Inflammatory macrophage (primary cell): ENCODE data around the gene ELF3.
A peak's percentile ranks its signal among the peaks of the same experiment; 100 is the strongest.
"Not testable (repeated sequence)": the region's sequence is repeated elsewhere in the genome, so short reads cannot be mapped to it uniquely, and the experiment has no call there.

Source experiments
- DNase-seq, 2 donors: peaks; one replicate each; pipeline ENCODE4 v3.0.0-alpha.2; 2020 to 2022

Gene ELF3

DNA sequence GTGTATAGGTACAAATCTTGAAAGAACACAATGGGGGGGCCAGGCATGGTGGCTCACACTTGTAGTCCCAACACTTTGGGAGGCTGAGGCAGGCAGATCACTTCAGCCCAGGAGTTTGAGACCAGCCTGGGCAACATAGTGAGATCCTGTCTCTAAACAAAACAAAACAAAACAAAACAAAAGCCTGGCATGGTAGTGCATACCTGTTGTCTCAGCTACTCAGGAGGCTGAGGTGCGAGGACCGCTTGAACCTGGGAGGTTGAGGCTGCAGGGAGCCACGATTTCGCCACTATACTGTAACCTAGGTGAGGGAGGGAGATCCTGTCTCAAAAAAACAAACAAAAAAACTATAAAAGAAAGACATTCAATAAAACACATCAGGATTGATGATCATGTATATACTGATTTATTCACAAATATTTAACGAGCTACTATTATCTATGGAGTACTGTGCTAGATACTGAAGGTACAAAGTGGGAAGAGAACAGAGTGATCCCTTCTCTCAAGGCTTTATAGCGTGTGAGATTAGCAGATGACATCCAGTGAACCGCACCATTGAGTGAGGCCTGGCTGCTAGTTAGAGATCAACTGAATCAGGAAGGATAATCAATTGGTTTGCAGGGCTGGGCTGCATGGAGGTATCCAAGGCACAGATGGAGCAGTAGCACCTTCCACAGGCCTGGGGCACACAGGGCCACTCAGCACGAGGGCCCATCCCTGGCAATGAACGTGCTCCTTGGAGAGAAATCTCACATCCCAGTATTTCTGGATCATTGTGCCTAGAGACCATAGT lies 26.4 kb downstream of the ELF3 start:
- no peak for DNase-seq

DNA sequence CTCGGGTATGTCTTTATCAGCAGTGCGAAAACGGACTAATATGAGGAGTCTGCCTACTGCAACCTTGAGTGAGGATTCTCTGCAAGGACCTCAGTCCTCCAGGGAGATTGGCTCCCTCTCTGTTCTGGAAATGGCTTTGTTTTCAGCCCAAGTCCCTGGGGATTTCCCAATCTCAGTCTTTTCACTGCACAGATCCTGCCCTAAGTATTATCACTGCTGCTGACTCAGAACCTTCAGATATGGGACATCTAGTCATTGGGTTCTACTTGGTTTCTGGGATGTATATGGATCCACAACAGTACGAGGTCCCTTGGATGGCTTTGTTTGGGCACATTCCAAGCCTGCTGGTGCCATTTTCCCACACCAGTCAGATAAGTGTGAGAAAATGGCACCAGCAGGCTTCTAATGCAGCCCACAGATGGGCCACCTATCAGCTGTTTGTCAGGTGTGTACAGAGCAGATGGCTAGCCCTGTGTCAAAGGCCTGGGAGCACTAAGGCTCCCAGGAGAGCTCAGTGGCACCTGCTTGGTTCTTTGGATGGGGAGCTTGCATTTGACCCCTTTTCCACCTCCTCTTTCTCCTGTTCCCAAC lies 27.4 kb downstream of the ELF3 start:
- no peak for DNase-seq

DNA sequence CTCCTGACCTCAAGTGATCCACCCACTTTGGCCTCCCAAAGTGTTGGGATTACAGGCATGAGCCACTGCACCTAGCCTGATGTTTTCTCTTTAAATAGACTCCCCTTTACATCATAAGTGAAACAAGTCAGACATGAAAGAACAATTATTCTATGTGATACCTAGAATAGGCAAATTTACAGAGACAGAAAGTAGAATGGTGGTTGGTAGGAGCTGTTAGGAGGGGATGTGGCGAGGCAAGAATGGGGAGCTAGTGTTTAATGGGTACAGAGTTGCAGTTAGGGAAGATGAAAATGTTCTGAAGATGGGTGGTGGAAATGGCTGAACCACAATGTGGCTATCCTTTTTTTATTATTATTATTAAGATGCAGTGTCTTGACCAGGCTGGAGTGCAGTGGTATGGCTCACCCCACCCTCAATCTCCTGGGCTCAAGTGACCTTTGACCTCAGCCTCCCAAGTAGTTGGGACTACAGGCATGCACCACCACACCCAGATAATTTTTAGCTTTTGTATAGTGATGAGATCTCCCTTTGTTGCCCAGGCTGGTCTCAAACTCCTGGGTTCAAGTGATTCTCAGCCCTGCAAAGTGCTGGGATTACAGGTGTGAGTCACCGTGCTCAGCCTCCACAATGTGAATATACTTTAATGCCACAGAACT lies 28.4 kb downstream of the ELF3 start:
- DNase-seq: no peak

DNA sequence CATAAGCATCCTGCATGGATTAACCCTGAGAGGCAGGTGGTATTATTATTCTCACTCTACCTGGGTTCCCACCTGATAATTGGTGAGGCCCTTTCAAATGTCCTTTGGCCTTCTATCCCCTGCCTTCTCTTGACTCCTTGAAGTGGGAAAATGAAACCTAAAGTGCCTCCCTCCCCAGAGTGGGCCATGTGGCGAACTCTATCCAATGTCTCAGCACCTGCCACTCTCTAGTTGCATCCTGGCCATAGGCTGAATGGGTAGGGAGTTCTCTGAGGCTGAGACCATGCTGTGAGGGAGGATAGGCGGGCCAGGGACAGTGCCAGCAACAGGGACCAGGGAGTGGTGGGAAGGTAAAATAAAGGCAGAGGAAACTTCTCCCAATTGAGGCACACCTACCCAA lies 35.3 kb downstream of the ELF3 start:
- DNase-seq: no peak

DNA sequence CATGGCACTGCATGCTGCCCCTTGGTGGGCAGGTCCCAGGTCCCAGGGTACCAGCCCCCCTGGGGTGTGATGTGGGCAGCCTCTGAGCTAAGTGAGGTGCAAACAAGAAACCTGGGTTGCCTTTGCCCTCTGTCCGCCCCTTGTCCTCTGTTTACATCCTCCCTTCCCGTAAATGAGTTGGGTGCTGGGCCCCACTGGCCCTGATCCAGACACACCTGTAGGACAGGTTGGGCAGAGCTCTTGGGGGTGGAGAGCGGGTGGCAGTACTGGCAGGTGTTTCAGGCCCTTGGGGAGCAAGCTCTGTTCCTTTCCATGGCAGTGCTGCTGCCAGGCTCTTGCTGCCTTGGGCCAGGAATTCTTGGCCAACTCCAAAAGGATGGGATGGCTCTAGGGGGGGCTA lies 35.8 kb downstream of the ELF3 start:
- DNase-seq: no peak

DNA sequence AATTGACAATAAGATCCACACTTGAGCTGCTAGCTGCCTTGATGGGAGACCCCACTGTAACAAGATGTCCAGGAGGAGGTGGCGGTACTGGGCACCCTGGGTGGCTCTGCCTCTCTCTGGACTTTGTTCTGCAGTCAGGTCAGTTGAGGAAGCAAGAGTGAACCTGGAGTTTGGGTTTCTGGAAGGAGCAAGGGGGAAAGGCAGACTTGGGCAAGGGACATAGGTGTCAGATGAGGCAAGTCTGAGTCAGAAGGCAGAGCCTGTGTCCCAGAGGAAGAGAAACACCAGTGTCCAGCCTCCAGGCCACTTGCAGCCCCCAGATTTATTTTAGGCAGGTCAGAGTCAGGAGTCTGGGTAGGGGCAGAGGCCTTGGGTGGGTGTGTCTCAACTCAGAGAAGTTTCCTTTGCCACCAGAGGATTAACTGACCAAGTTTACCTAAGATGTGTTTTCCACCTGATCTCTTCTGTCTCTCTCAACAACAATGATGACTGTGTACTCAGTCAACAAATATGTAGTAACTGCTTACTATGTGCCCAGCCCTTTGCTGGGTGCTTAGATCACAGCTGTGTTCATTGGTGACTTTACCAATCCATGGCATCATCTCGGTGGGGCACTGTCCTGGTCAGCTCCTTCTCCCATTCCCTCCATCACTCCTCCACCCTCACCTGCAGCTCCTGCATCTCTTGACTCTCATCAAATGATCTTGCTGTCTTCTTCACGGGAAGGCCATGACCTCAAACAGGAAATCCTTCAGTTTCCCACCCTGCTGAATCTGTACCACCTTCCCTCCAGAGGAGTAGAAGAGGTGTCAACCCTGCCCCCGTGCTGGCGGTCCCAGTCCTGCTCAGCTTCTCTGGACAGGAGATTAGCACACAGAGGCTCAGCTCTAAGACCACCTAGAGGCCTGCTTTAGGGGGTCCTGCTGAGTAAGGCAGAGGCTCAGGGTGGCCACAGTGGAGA lies 36.6 kb downstream of the ELF3 start:
- no peak for DNase-seq

DNA sequence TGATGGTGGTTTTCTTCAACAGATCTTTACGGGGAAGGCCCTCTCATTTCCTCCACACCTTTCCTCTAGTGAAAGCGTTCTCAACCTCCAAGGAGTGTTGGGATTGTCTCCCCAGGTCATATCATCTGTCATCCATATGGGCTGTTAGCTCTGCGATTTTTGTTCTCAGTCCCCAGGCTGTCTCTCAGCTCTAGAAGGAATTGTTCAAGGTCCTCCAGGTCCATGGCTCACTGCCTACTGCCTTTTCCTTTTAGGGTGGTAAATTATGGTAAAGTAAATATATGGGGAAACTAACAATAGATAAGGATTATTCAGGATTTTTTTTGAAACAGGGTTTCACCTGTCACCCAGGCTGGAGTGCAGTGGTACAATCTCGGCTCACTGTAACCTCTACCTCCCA lies 37.6 kb downstream of the ELF3 start:
- no peak for DNase-seq

DNA sequence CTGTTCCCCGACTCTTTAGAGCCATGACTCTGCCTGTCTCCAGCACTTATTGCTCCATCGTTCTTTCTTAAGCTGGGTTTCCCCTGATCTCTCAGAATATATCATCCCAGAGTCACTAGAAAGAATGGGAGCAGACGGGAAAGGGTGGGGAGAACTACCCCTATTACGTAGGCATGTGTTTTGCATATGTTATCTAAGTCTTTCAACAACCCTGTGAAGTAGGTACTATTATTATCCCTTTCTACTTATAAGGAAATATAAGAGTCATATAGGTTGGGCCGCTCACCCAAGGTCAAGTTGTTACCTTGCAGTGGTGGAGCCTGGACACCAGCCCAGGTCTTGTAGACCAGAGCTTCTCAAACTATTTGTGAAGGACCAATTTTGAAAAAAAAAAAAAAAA lies 38.7 kb downstream of the ELF3 start:
- DNase-seq: no peak

DNA sequence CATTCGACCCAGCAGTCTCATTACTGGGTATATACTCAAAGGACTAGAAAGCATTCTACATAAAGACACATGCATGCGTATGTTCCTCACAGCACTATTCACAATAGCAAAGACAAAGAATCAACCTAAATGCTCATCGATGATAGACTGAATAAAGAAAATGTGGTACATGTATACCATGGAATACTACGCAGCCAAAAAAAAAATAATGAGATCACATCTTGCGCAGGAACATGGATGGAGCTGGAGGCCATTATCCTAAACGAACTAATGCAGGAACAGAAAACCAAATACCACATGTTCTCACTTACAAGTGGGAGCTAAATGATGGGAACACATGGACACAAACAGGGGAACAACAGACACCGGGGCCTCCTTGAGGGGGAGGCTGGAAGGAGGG lies 43.7 kb downstream of the ELF3 start:
- no peak for DNase-seq

DNA sequence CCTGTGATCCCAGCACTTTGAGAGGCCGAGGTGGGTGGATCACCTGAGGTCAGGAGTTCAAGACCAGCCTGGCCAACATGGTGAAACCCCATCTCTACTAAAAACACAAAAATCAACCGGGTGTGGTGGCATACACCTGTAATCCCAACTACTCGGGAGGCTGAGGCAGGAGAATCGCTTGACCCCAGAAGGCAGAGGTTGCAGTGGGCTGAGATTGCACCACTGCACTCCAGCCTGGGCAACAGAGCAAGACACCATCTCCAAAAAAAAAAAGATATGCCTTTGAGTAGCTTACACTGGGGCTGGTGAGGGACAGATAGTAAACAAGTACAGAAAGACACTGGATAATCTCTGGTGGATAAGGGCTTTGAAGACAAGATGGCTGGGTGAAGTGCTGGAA lies 44.3 kb downstream of the ELF3 start:
- not testable (repeated sequence) for DNase-seq

DNA sequence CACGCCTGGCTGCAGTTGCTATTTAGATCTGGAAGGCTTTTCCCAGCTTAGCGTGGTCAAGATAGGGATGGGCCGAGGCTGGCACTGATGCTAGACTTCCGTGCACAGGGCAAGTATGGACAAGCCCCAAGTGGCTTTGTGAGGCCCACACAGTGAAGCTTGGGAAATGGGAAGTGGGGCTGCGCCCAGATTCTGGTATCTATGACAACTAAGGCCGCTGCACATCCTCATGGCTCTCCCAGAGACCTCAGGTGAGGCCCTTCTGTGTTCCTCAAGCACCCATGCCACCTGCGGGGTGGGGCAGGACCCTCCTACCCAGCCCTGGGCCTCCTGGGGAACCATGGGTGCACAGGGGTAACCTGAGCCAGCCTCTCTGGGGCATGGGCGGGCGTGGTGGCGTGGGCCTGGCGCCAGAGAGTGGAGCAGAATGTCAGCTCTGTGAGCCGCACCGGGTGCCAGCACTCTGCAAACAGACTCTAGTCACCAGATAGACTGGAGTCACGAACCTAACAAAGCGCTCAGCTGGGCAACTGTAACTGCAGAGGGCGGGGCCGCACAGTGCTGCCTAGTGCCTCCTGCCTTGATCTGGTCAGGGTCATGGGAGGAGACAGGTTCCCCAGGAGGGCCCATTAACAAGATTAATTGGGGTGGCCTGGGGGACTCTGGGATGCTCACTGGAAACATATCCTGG lies 46.4 kb downstream of the ELF3 start:
- DNase-seq: no peak

DNA sequence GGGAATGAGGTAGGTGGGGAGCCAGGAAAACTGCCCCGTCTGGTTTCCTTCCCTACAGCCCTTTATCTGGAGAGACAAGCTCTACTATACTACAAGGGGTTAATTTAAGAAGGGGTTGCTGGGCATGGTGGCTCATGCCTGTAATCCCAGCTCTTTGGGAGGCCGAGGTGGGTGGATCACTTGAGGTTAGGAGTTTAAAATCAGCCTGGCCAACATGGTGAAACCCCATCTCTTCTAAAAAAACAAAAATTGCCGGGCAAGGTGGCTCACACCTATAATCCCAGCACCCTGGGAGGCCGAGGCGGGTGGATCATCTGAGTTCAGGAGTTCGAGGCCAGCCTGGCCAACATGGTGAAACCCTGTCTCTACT lies 46.9 kb downstream of the ELF3 start:
- DNase-seq: not testable (repeated sequence)

DNA sequence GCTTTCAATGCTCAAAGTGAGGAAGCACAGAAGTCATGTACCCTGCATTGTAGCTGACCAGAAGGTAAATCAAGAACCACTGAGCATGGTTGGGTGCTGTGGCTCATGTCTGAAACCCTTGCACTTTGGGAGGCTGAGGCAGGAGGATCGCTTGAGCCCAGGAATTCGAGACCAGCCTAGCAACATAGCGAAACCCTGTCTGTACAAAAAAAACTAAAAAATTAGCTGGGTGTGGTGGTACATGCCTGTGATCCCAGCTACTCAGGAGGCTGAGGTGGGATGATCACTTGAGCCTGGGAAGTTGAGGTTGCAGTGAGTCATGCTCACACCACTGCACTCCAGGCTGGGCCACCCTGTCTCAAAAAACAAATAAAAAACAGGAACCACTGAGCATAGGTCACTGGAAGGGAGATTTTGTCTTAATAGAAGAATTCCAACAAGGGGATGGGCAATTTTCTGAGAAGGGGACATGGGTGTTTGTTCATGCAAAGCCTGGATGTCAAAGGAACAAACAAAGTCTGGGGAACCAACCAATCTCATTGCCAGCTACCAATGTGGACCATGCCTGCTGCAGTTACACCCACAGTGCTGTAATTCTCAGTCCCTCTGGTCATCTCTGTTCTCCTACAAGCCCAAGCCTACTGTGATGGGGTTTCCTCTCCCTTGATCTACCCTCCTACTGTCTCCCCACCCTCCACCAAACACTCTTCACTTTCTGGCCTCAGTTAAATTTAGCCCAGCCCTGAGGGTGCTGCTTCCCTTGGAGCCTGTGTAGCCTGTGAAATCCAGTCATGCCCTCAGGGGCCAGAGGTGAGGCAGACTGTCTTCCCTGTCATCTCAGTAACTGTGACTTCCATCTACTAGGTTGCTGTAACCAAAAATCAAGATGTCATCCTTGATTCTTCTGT lies 47.9 kb downstream of the ELF3 start:
- DNase-seq: peak; percentile 61 to 79

DNA sequence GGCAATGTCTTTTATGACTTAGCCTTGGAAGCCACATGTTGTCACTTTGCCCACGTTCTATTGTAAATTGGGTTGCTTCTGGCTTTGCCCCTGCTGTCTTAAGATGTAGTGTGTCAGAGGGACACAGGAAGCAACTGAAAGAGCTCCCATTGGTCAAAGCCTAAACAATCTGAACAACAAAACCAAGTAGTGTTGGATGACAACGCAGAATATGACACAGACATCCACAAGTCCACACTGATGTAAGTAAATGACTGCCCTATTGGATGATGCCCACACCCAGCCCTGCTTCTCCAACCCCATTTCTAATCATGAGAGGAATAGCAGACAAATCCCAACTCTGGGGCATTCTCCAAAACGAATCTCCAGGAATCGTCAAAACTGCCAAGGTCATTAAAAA lies 50.7 kb downstream of the ELF3 start:
- DNase-seq: no peak

DNA sequence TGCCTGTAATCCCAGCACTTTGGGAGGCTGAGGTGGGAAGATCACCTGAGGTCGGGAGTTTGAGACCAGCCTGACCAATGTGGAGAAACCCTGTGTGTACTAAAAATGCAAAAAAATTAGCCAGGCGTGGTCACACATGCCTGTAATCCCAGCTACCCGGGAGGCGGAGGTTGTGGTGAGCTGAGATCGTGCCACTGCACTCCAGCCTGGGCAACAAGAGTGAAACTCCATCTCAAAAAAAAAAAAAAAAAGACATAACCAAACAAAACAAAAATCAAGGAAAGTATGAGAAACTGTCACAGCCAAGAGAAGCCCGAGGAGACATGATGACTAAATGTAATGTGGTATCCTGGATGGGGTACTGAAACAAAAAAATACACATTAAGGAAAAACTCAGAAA lies 51.4 kb downstream of the ELF3 start:
- DNase-seq: not testable (repeated sequence)

DNA sequence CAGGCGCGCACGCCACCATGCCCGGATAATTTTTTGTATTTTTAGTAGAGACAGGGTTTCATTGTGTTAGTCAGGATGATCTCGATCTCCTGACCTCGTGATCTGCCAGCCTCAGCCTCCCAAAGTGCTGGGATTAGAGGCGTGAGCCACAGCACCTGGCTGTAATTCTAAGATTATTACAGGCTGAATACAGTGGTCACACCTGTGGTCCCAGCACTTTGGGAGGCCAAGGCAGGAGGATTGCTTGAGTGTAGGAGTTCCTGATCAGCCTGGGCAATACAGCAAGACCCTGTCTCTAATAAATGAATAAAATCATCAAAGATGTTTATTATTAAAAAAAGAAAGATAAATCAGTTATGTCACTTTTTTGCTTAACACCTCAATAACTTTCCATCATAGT lies 52.2 kb downstream of the ELF3 start:
- not testable (repeated sequence) for DNase-seq

DNA sequence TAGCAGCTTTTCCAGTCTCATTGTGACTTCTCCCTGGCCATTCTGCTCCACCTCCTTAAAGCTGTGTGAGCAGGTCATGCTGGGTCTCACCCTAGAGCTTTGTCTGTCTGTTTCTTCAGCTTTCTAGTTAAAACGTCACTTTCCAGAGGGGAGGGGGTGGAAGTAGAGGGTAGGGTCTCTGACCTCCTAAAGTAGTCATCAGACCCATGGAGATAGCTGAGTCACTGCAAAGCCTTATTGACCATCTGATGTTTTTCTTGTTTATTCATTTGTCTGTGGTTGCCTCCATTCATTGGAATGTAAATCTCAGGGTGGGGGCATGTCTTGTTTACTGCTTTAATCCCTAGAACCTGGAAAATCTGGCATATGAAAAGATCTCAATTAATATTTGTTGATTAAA lies 52.7 kb downstream of the ELF3 start:
- DNase-seq: no peak

DNA sequence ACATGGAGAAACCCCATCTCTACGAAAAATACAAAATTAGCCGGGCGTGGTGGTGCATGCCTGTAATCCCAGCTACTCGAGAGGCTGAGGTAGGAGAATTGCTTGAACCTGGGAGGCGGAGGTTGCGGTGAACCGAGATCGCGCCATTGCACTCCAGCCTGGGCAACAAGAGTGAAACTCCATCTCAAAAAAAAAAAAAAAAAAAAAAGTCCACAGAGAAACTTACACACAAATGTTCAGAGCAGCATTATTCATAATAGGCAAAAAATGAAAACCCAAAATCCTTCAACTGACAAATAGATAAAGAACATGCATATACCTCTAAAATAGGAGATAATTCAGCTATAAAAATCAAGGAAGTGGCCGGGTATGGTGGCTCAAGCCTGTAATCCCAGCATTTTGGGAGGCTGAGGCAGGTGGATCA lies 54.5 kb downstream of the ELF3 start:
- not testable (repeated sequence) for DNase-seq
